UCSD-AML1 (cell line): Measurements from ENCODE around the gene TRAPPC12.
"Not testable (repeated sequence)": the region's sequence is repeated elsewhere in the genome, so short reads cannot be mapped to it uniquely, and the experiment has no call there.

Experiments
- DNase-seq: peaks from one replicate; lab custom pipeline; 2025; ENCODE audit not compliant: unreplicated experiment; lab: John Stamatoyannopoulos, UW

The TRAPPC12 gene

DNA sequence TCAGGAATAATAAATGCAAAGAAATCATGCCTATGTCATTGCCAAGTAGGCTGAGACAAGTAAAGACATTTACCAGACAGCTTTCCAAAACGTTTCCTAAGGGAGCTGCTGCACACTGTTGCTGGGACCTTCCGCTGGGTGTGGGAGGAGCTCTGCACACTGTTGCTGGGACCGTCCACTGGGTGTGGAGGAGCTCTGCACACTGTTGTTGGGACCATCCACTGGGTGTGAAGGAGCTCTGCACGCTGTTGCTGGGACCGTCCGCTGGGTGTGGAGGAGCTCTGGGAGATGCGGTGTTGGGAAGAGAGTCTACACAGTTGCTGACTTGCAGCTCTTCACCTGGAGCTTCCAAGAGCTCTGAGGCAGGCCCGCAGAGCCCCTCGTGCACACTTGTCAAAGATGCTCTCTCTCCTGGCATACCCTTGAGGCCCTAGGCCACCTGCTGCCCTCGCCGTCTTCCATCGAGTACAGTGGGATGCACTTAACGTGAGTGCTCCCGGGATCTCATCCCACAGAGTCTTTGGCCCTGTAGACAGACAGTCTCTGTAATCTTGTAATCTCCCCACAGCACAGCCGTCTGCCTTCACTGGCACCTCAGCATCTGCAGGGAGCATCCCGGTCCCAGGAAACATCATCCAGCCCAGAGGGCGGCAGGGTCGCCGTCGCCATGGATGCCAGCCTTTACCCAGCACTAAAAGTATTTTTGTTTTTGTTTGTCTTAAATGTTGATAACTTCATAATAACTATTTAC lies 51.4 kb downstream of the TRAPPC12 start:
- DNase-seq = no peak

DNA sequence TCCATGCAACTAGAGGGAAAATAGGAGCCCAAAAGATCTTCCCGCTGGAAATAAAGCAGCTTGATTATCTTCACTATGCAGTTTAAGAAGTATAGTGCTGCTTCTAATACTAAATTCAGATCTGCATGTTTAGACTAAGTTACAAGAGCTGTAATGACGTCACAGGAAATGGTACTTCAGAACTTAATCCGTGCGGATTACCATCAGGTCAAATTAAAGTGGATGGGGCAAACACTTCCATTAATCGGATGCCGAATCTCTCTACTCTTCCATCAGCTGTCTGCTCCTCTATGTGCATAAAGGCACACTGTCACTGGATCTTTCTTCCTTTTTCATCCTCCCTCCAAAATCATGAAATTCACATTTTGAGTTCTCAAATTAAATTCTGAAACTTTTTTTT lies 52.6 kb downstream of the TRAPPC12 start:
- DNase-seq = no peak

DNA sequence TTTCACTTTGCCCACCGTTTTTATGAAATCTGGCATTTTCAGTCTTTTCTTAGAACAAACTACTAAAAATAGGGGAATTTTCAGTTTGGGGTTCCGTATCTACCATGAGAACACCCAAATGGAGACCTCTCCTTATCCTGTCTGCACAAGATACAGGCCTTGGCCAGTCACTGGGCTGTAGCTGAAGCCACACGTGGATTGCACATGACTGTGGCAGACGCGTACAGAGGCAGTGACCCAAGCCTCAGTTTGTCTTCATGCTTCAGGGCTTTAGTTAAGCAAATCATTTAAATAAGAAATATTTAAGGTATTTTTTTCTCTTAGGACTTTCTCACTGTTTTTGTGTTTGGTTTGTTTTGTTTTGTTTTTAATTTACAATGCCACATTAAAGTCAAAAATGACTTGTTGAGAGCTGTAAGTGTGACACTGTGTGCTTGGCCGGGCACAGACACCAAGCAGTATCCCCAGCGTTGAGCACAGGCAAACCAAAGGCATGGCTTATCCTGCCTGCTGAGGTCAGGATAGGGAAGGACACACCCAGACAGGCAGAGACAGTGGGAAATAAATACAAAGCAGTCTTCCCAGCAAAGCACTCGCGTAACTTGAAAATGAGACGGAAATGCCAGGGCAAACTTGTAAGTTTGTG lies 53.3 kb downstream of the TRAPPC12 start:
- DNase-seq = no peak

DNA sequence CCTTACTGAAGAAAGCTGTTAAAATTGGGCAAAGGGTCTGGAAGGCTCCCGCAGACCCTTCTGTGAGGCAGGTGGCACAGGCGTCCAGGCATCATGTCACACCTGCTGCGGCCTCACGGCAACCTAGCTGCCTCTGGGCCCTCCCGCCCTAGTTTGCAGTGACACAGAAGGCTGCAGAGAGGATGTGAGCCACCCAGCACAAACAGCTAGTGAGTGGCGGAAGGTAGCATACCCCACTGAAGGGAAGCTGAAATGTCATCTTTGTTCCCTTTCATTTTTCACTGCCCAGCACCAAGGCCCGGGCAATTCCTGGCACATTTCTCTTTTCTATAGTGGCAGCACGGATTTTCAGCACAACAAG lies 53.8 kb downstream of the TRAPPC12 start:
- DNase-seq = no peak

DNA sequence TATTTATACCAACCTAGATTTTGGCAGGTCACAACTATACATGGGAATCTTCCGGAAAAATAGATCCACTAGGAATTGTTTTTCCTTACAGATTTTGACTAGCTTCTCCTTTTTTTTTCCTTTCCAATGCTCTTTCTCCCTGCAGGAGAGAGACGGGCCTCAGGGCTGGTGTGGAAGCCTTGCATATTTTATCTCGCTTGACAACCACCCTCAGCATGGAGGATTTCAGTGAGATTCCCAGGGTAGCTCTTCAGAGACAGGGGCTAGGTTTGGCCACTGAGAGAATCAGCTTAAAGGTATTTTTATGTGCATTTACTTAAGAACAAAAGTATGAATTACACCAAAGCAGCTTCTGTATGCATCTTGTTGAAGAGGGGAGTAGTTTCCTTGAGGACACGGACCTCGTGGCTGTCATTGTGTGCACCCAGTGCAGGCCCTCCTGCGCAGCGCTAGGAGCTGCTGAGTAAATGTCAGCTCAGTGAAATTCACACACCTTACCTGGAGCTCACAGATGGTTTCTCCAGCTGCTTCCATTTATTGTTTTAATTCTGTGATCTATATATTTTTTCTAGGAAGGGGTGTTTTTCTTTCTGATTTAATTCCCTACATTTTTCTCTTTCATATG lies 54.4 kb downstream of the TRAPPC12 start:
- DNase-seq = no peak

DNA sequence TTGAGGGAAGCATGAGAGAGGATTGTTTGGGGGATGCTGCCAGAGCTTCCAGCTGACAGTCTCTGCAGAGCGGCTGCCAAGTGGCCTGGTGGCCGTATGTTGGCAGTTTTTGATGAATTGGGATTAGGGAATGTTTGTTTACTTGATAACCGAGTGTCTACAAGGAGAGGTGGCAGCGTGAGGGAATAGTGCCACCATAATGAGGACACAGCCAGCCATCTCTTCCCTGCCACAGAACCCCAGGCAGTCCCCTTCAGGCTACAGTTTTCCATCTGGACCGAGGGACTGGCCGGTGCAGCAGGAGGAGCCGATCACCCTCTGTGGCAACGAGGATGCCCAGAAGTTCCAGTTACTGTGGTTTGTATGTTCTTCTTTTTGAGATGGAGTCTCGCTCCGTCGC lies 55.2 kb downstream of the TRAPPC12 start:
- no peak for DNase-seq

DNA sequence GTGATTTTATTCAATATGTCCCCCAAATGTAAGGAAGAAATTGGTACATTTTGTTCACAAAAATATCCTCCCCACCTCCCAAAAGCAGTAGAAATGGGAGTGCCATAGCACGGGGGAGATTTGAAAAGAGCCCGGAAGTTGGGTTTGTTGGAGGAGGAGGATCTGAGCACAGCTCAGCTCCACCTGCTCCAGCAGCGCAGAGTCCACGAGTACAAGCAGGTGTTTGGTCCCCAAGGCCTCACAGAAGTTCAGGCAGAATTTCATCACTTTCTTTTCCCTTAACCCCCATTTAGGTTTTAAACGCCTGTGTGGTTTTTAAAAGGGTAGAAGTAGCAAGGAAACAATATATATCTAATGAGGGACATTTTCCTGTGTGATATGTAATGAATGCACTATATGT lies 56.0 kb downstream of the TRAPPC12 start:
- no peak for DNase-seq

DNA sequence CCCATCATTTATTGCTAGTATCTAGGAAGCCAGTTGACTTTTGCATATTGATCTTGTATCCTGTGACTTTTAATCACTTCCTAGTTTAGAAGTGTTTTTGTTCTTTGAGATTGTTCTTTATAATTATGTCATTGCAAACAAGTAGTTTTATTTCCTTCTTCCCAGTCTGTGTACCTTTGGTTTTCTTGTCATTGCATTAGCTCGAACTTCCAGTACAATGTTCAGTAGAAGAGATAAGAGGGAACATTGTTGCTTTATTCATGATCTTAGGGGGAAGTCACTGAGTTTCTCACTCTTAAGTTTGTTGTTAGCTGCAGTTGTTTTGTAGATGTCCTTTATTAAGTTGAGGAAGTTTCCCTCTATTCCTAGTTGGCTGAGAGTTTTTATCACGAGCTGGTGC lies 61.0 kb downstream of the TRAPPC12 start:
- no peak for DNase-seq

DNA sequence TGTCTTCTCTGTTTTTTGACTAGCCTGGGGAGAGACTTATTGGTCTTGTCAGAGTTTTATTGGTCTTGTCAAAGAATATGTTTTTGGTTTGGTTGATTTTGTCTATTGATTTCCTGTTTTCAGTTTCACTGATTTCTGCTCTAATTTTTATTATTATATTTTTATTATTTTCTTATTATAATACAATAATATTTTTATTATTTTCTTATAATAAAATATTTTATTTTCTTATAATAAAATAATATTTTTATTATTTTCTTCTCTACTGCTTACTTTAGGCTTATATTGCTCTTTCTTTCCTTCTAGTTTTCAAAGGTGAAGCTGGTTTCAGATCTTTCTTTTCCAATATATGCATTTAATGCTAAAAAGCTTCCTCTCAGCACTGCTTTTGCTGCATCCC lies 62.0 kb downstream of the TRAPPC12 start:
- DNase-seq = no peak

DNA sequence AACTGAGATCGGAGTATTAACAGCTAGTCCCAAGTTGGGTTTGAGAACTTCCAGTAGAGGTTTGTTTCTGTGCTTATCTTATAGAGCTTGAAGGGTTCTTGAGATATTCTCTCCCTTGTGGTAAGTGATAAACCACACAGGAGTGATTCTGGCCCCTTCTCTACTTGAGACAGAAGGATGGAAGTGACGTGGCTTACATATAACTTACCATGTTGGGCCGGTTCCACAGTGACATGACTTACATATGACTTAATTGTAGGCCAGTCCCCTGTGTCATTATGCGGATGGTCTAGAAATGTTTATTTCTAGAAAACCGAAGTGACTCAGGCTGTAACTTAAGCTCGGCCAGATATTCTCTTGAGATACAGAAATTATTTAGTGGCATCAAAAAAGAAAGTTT lies 62.7 kb downstream of the TRAPPC12 start:
- DNase-seq = no peak

DNA sequence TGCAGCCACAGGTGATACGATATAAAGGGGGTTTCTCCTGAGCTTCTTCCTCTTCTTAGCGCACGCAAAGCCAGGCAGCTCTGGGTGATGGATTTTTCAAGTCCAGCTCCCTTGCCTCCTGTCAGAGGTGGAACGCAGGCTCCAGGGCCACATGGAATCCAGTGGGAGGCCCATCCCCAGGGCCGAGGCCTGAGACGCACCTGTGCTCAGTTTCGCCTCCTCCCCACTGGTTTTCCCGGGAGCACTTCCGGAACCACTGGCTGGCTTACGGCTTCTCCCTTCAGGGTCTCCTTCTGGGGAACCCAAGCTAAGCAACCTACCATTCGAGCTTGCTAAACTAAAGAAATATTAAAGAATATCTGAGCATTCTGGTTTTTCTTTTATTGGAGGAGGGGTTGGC lies 63.6 kb downstream of the TRAPPC12 start:
- DNase-seq = no peak

DNA sequence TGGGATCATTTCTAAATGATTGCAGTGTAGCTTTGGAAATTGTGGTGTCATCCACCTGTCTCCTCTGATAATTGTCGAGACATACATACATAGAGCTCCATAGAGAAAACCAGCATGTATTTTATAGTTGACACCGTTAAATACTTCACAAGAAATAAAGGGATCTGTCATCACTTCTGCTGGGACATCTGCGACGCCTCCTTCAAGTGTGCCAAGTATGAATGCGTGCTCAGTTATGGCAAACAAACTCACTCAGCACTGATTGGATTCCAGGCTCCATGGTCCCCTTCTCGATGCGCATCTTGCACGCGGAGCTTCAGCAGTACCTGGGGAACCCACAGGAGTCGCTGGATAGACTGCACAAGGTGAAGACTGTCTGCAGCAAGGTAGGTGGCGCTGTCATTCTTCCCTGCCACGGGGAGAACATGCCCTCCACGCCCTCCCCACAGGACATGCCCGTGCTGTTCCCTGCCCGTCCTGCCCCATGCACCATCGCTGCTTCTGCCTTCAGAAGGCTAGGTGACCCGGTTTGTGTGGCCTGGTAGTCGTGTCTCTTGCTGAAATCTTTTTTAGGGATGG lies 64.1 kb downstream of the TRAPPC12 start:
- DNase-seq = no peak

DNA sequence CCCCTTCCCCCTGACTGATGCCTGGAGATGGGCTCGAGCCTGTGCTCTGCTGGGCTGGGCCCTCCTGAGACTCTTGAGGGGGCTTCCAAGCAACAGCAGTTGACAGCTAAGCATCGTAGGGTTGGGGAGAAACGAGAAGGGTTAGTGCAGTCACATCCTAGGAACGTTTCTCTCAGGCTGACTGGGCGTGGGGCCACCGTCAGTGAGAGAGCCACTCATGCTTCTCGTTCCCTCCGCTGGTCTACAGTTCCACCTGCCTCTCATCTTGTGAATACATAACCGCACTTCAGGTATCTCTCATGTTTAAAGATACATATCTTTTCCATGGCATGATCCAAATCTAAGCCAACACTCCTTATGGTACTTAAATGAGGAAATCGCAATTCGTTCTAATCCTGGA lies 66.4 kb downstream of the TRAPPC12 start:
- no peak for DNase-seq

DNA sequence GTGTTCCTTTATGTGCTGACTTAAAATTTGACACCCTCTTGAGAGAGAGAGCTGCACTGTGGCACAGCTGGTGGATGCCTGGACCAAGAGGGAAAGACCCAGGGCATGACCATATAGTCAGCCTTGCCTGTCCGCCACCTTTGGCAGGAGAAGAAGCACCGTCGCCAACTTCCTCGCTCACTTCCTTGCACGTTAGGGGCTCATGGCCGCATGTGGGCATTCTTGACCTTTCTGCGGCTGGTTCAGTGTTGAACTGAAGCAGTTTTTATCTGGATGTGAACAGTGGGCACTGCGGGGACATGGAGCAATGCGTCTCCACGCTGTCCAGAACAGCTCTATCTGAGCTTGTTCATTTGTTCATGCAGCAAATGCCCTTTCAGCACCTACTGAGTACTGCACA lies 66.9 kb downstream of the TRAPPC12 start:
- no peak for DNase-seq

DNA sequence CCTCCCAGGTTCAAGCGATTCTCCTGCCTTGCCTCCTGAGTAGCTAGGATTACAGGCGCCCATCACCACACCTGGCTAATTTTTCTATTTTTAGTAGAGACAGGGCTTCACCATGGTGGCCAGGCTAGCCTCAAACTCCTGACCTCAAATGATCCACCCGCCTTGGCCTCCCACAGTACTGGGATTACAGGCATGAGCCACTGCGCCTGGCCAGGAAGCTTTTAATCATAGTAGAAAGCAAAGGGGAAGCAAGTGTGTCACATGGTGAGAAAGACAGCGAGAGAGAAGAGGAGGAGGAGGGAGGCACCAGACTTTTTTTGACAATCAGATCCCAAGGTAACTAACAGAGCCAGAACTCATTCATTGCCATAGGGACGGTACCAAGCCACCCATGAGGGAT lies 67.7 kb downstream of the TRAPPC12 start:
- DNase-seq = not testable (repeated sequence)

DNA sequence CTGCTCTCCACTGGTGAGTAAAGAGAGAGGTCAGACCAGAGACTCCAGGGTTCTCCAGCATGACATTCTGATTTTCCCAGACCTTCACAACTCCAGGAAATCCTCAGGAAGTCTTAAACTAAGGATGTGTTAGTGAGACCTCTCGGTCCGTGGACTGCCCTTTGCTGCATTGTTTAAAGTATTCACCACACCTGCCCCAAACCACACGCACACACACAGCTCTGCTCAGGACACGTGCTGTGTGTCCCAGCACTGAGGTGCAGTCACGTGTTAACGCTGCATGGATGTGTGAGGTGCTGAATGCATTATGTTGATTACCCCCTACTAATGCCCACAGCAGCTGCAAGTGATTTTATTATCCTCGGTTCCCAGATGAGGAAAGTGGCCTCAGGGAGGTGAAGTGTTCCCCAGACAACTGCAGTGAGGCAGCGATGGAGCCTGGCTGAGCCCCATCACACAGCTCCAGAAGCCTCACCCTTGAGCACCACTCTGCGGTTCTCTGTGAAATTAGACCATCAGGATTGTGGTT lies 68.4 kb downstream of the TRAPPC12 start:
- DNase-seq = no peak

DNA sequence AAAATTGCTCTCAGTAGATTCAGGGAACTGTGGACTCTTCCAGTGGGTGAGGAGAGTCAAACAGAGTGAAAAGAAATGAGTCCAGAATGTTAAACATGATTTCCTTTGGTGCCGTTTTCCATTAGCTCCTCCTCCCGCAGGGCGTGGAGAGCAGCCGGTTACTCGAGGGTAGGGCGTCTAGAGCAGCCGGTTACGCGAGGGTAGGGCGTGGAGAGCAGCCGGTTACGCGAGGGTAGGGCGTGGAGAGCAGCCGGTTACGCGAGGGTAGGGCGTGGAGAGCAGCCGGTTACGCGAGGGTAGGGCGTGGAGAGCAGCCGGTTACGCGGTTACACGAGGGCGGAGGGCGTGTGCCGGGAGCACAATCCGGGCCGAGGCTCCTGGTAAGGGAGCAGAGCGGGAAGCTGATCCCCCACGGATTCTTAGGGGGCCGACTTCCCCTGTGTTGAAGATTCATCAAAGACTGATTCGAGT lies 69.0 kb downstream of the TRAPPC12 start:
- DNase-seq = not testable (repeated sequence)

DNA sequence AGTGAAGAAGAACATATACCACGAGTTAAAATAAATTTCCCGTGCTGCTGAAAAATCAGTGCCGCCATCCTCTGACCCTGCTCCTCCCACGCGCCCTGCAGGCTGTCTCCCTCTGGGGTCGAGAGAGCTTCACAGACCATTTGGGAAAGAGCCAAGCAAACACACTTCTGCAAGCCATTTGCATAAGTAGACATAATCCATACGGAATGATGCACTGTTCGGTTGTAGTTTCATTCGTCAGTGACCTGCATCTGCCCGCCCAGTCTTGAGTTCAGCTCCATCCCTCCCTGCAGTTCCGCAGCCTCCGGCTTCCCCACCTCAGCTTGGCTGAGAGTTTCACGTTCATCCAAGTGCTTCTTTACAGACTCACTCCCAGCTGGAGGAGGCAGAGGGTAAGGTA lies 69.6 kb downstream of the TRAPPC12 start:
- no peak for DNase-seq

DNA sequence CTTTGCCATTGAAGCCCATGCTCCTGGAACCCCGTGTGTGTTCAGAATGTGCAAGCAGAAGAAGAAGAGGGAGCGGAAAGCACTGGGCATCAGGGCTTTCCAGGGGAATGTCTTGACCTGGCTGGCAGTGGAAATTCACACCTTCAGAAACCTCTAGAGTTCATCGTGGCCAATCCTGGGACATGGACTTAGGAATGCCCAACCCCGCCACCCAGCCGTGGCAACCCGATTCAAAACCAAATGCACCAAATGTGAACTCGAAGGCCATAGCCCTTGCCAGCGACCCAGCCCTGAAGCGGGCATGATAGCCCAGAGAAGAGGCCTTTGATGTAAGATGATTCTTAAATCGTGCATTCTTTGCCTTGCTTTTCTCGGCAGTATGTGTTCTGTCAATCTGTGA lies 70.4 kb downstream of the TRAPPC12 start:
- no peak for DNase-seq

DNA sequence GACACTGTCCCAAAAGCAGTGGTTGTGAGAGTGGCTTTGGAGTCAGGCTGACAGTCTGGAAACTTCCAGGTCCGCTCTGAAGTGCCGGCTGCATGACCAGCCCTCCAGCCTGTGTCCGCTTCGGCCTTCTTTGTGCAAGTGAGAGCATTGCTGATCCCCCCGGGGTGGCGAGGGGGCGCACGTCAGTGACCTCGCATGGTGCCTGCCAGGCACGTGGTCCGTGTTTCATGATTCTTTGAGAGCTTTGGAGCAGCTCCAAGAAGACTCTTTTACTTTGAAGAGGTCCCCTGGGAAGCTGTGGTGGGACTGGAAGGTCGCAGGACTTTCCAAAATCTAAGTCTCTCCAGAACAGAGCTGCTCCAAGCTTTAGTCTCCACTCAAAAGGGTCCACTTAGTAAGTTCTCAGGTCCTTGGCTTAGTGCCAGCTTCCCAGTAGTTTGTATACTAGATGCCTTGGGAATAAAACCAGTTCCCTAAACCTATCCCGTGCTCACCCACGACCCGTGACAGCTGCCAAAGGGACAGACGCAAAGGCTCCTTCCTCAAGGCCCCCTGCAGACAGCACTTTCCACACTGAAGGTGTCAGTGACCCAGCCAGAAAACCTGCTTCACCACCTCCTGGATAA lies 71.0 kb downstream of the TRAPPC12 start:
- DNase-seq = no peak

DNA sequence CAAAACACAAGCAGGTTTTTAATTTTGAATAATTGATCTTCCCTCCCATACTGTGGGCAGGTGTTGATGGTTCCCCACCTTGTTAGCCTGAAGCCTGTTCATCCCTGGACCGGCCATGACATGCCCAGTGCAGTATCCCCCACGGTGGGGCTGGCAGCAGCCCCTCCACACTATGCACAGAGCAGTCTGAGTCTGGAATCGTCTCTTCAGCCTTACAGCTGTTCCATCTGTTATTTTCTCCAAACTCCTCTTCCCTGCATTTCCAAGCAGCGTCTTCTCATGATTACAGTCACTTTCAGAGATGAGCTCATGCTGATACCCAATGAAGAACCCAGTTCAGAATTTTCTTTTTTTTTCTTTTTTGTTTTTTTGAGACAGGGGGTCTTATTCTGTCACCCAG lies 71.7 kb downstream of the TRAPPC12 start:
- no peak for DNase-seq
